HG03045 (cell line): ENCODE measurements around the gene PCSK1.
"Not testable (repeated sequence)": the region's sequence is repeated elsewhere in the genome, so short reads cannot be mapped to it uniquely, and the experiment has no call there.

Experiments
- ATAC-seq: cut with Tn5 transposase; IDR thresholded peaks from one replicate; pipeline ENCODE4 v1.9.1; 2021; ENCODE audit warnings: mild to moderate bottlenecking, moderate library complexity; ENCODE audit not compliant: unreplicated experiment

The PCSK1 gene

DNA sequence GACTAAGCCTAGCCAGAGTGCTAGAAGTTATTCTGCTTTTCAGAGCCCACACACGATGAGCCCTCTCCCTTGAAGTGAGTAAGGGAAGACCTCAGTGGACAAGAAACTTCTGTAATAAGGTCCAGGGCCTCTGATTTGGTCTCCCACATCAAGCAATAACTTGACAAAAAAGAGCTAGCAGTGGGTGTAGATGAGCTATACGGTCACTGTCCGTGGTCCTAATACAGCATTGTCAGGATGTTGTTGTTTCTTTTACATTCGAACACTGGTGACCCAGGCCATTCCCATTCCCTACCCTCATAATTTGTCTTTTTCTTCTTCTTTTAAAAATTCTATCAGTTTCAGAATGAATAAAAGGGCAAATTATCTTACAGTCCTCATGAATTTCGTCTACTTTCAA lies 5.2 kb downstream of the PCSK1 start:
- ATAC-seq = no peak

DNA sequence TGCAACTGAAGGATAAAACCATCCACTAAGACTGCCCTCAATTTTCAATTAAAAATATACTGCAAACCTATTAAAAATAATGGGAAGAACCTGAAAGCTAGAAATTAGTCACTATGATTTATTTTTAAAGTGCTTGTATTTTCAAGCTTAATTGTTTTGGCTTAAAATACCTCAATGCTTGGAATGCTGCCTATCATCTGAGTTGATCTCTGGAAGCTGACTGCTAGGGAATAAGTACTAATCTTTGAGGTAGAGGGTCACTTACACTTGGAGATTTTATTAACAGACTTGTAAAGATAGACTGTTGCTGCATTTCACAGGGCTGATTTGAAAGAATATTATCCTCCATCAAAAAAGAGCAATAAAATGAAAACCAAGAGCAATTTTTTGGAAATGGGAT lies 6.2 kb downstream of the PCSK1 start:
- ATAC-seq = no peak

DNA sequence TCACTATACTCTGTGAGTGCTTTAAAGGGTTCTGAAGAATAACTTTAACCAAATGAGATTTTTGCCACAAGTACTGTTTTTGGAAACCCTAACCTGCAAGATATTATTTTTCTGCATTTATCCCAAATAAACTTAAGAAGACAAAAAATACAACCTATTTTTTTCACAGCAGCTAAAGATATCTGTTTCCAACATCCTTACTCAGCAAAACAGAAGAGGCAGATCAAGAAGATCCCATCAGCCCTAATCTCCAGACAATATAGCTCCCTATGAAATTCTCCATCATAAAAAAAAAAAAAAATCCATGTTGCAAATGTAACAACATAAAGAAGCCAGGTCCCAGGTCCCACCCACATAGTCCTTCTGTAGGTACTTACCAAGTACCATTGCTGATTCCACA lies 7.6 kb downstream of the PCSK1 start:
- ATAC-seq = no peak

- no peak for ATAC-seq
These were observed 17.2 kb downstream of the PCSK1 start for GRCh38 chr5:96415897-96416296.

- no peak for ATAC-seq
These were observed 20.1 kb downstream of the PCSK1 start for GRCh38 chr5:96412868-96413449.

- no peak for ATAC-seq
These were observed 23.0 kb downstream of the PCSK1 start for GRCh38 chr5:96410013-96410412.

DNA sequence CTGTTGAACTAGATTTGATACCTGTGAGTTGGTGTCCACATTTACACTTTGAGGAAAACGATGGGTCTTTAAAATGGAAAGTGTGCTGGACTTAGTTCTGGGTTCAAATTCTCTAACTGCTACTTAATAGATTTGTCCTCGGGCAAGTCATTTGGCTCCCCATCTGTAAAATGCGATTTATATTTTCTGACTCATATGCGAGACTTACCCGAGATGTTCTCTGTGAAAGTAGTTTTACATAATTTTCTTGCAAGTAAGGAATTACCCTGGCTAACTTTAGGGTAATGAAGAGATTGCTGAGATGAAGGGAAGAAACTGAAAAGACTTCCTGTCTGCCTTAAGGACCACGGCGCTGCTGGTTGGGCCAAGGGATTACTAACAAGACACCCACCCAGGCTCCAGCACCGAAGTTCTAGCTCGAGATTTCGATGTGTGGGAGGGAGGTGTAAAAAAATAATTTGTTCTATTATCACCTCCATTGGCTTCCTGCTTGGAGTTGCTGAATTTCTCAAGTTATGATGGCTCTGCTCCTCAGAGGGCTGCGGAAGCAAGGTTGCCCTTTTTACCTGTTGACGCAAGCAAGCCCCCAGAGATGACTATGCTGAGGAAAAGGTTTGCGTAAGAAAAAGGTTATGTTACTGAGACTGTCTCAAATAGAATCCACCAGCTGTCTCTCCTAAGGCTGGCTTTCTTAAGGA lies 24.1 kb downstream of the PCSK1 start:
- no peak for ATAC-seq

GRCh38 chr5:96408210-96408777 lies 24.8 kb downstream of the PCSK1 start:
- ATAC-seq = no peak

GRCh38 chr5:96407436-96407835 lies 25.6 kb downstream of the PCSK1 start:
- no peak for ATAC-seq

GRCh38 chr5:96404191-96404867 lies 28.7 kb downstream of the PCSK1 start:
- ATAC-seq = no peak

DNA sequence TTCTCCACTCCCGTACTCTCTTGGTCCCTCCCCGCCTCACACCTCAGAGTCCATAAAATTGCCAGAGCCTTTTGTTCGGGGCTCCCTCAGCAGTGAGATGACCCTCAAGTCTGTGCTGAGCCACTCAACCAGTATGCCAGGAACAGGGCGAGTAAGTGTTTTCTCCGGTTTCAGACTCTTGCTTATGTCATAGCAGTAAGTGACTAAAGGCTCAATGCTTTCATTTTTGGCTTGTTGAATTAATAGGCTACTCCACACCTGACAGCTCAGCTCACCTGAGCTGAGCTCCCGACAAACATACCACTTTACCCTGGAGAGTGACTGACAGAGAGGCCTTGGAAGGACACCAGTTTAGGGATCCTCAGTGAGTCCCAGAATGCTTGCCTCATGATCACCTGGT lies 30.5 kb downstream of the PCSK1 start:
- ATAC-seq = no peak

- no peak for ATAC-seq
These were observed 36.2 kb downstream of the PCSK1 start for GRCh38 chr5:96396878-96397277.

DNA sequence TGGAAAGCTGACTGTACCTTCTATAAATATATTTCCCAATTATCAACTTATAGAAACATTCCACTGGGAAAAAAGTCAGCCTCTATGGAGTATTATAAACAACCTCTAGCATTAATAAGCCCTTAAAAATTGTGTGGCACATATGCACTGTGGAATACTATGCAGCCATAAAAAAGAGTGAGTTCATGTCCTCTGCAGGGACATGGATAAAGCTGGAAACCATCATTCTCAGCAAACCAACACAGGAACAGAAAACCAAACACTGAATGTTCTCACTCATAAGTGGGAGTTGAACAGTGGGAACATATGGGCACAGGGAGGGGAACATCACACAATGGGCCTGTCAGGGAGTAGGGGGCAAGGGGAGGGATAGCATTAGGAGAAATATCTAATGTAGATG lies 37.8 kb downstream of the PCSK1 start:
- ATAC-seq = not testable (repeated sequence)

DNA sequence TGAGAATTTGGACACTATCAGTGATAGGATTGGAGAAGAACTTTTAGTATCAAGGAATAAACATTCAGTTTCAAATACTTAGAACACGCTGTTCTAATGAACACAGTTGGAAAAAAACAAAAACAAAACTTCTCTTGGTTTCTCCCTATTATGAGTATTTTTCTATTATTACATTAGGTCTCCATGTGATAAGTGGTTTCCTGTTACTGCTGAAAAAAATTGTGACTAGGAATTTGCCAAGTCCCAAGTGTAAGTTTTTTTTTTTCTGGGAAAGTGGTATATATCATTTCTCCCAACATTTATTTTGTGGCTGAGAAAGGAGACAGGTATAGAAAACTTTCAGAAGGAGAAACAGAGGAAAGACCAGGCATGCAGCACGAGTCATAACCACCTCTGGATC lies 41.1 kb downstream of the PCSK1 start:
- no peak for ATAC-seq

DNA sequence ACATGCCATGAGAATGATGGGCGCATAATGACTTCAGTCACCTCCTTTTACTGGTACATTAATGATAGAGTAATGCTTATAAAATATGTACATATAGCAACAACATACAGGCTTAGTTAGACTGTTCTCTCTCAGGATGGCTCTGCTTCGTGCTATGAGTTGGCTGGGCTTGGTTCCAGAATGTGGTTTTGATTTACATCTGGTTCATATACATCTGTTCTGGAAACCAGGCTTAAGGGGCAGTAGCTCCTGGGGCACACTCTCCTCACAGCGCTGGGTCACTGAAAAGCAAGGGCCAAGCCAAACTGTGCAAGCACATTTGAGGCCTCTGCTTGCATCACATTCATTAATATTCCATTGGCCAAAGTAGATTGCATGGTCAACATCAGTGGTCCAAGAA lies 44.9 kb downstream of the PCSK1 start:
- no peak for ATAC-seq

GRCh38 chr5:96387616-96388015 lies 45.4 kb downstream of the PCSK1 start:
- no peak for ATAC-seq

DNA sequence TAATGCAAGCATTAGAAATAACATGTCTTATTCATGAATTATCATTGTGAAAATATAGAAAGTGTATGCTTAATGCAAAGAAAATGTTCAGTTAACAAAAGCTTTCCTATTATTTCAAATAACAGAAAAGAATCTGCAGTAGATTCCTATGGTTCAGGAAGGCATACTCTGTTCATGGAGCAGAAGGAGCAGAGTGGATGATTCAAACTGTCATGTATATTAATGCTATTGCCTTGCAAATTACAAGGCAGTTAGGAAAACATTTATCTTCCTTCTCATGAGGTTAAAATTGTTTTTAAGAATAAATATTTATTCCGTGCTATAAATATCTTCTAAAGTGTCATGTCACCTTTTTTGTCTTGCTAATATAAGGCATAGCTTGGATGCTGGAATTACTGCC lies 47.5 kb downstream of the PCSK1 start:
- no peak for ATAC-seq

DNA sequence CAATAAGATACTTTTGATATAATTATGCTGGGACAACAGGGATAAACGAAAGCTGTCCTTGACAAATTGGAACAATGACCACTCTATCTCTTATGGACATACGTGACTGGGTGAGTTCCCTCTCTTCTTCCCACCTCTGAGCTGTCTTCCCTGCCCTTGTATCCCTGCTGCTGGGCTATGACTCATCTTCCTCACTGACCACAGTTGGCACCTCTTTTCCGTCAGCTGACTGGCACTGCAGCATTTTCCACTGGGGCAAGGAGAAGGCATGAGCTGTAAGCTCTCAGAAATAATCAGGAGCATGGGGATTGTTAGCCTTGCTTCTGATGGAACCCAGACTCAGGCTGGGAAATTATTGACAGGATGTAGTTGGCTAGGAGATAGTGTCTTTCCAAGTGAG lies 48.7 kb downstream of the PCSK1 start:
- no peak for ATAC-seq

DNA sequence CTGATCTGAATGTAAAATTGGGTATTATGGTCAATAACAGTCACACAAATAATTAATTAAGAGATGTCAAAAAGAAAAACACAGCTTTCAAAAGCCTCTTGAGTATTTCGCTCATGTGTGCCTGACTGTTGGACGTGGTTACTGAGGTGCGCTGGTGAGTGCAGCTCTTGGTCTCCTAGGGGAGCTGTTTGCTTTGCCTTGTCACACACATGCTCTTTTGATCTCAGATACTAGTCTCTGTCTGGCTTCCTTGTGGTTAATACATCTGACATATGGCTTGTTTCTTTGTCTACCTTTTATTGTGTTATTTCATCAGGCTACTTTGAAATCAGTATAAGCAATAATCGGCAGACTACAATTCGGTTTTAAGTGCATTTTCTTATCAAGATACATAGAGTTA lies 51.5 kb downstream of the PCSK1 start:
- ATAC-seq = no peak

GRCh38 chr5:96379896-96380295 lies 53.2 kb downstream of the PCSK1 start:
- ATAC-seq = no peak

- no peak for ATAC-seq
These were observed 55.5 kb downstream of the PCSK1 start for GRCh38 chr5:96377597-96377996.

DNA sequence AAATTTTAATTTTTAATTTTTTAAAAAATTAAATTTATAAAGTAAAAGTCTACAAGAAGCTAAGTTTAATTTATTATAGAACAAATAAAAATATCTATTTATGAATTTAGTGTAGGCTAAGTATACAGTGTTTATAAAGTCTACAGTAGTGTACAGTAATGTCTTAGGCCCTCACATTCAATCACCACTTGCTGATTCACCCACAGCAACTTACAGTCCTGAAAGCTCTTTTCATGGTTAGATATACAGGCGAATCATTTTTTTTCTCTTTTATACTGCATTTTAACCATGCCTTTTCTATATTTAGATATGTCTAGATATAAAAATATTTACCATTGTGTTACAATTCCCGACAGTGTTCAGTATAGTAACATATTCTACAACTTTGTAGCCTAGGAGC lies 55.9 kb downstream of the PCSK1 start:
- no peak for ATAC-seq
